H1 (cell line): ENCODE data around the gene RAB3C. TPM values are rescaled to one million over a fixed set of nuclear protein-coding genes. Genes with fewer than 3 reads are reported as not detected.

Experiments used
- CTCF ChIA-PET: fragments of 300-600 bp; sonication (Branson Sonifier 250); formaldehyde crosslinking; loops from one replicate; lab custom pipeline; 2021; ENCODE audit not compliant: partially characterized antibody; lab: Charles Lee
- POLR2A ChIA-PET: fragments of 300-600 bp; sonication (Branson Sonifier 250); formaldehyde crosslinking; loops from one replicate; lab custom pipeline; 2021; ENCODE audit warnings: inconsistent platforms; ENCODE audit not compliant: partially characterized antibody; lab: Charles Lee
- DNase-seq, 2 experiments: peaks; one replicate each; pipeline versions ENCODE4 v3.0.0 to v3.0.0-alpha.2; 2010 to 2022; ENCODE audit warnings: low spot score in 2 of 2, low read depth in 1 of 2, mixed read lengths in 1 of 2
- FAIRE-seq: peaks from 2 replicates; lab custom pipeline; 2011; peaks lifted over from hg19 to GRCh38; lab: Jason Lieb, UNC
- H2AFZ ChIP-seq: 2 replicates; pipeline ENCODE4 v1.8.1; 2012; ENCODE audit warnings: low read length, inconsistent platforms
- H2AK5ac ChIP-seq: 2 replicates; pipeline ENCODE4 v1.6.1; 2013; ENCODE audit warnings: low read depth, low read length
- H2BK120ac ChIP-seq: replicated peaks from 2 replicates; pipeline ENCODE3; 2013; ENCODE audit warnings: low read depth, low read length, inconsistent platforms
- H2BK12ac ChIP-seq: 2 replicates; pipeline ENCODE4 v1.6.1; 2013; ENCODE audit warnings: low read depth, low read length
- H2BK15ac ChIP-seq: 2 replicates; pipeline ENCODE4 v1.6.1; 2013; ENCODE audit warnings: low read length
- H2BK20ac ChIP-seq: 2 replicates; pipeline ENCODE4 v1.6.1; 2013; ENCODE audit warnings: low read length
- H2BK5ac ChIP-seq: 2 replicates; pipeline ENCODE4 v1.6.1; 2013; ENCODE audit warnings: low read depth, low read length
- H3K14ac ChIP-seq: 2 replicates; pipeline ENCODE4 v1.6.1; 2013; ENCODE audit warnings: inconsistent platforms; ENCODE audit not compliant: insufficient read length
- H3K18ac ChIP-seq: 2 replicates; pipeline ENCODE4 v1.6.1; 2013; ENCODE audit warnings: low read length; ENCODE audit errors: extremely low read depth
- H3K23ac ChIP-seq: 2 replicates; pipeline ENCODE4 v1.6.1; 2013; ENCODE audit warnings: inconsistent platforms; ENCODE audit not compliant: insufficient read length
- H3K23me2 ChIP-seq: 2 replicates; pipeline ENCODE4 v1.6.1; 2013; ENCODE audit warnings: low read depth, low read length
- H3K27ac ChIP-seq: 2 replicates; pipeline ENCODE4 v1.6.1; 2011; ENCODE audit warnings: low read depth, low read length, inconsistent platforms
- H3K27me3 ChIP-seq, 4 experiments: replicated peaks in 1 of 4; 1 replicate in 1 of 4; 2 replicates in 3 of 4; pipeline versions ENCODE4 v1.6.1 to v1.8.1; 2011 to 2013; ENCODE audit warnings: low read length in 3 of 4, mild to moderate bottlenecking in 3 of 4, inconsistent platforms in 2 of 4, mixed read lengths in 2 of 4, moderate library complexity in 1 of 4; ENCODE audit not compliant: control insufficient read depth in 3 of 4, insufficient read depth in 3 of 4; ENCODE audit errors: extremely low read depth in 1 of 4
- H3K36me3 ChIP-seq, 4 experiments: 2 replicates each; pipeline versions ENCODE4 v1.6.1 to v1.8.1; 2011 to 2013; ENCODE audit warnings: mild to moderate bottlenecking in 4 of 4, low read length in 3 of 4, moderate library complexity in 2 of 4, control low read depth in 1 of 4, inconsistent platforms in 1 of 4; ENCODE audit not compliant: insufficient read depth in 4 of 4, control insufficient read depth in 2 of 4
- H3K4ac ChIP-seq: replicated peaks from 2 replicates; pipeline ENCODE3; 2013; ENCODE audit warnings: low read length, low read depth, mixed read lengths, inconsistent platforms; ENCODE audit not compliant: insufficient read length
- H3K4me1 ChIP-seq, 4 experiments: replicated peaks in 1 of 4; 1 replicate in 1 of 4; 2 replicates in 3 of 4; pipeline versions ENCODE4 v1.6.1 to v1.8.1; 2011 to 2013; ENCODE audit warnings: low read length in 3 of 4, inconsistent platforms in 2 of 4, mixed read lengths in 1 of 4; ENCODE audit not compliant: insufficient read depth in 4 of 4, control insufficient read depth in 3 of 4
- H3K4me2 ChIP-seq, 2 experiments: 2 replicates each; pipeline versions ENCODE4 v1.6.1 to v1.8.1; 2011 to 2013; ENCODE audit warnings: low read depth in 2 of 2, low read length in 2 of 2, control low read depth in 1 of 2, inconsistent platforms in 1 of 2, mild to moderate bottlenecking in 1 of 2; ENCODE audit not compliant: insufficient read depth in 1 of 2
- H3K4me3 ChIP-seq, 4 experiments: fragments of 200-600, 300-600 bp in 1 of 4; sonication (generic), shearing (Covaris generic), sonication (Bioruptor Twin) in 1 of 4; 2 replicates each; pipeline versions ENCODE4 v1.5.1 to v1.8.1; 2011 to 2016; ENCODE audit warnings: low read length in 4 of 4, low read depth in 3 of 4, control low read depth in 2 of 4, inconsistent platforms in 2 of 4, mild to moderate bottlenecking in 2 of 4, mixed read lengths in 1 of 4, moderate library complexity in 1 of 4; ENCODE audit not compliant: insufficient read depth in 2 of 4; ENCODE audit errors: extremely low read depth in 1 of 4
- H3K56ac ChIP-seq: replicated peaks from 2 replicates; pipeline ENCODE3; 2013; ENCODE audit warnings: low read depth, mild to moderate bottlenecking, mixed read lengths, low read length, inconsistent platforms; ENCODE audit not compliant: insufficient read length
- H3K79me1 ChIP-seq: 2 replicates; pipeline ENCODE4 v1.6.1; 2013; ENCODE audit warnings: low read depth, low read length, control low read depth
- H3K79me2 ChIP-seq, 2 experiments: 2 replicates each; pipeline versions ENCODE4 v1.6.1 to v1.8.1; 2012 to 2013; ENCODE audit warnings: low read length in 2 of 2, mild to moderate bottlenecking in 2 of 2, inconsistent platforms in 1 of 2; ENCODE audit not compliant: insufficient read depth in 2 of 2, control insufficient read depth in 1 of 2
- H3K9ac ChIP-seq, 4 experiments: replicated peaks in 1 of 4; 1 replicate in 1 of 4; 2 replicates in 3 of 4; pipeline versions ENCODE4 v1.6.1 to v1.8.1; 2011 to 2013; ENCODE audit warnings: low read depth in 3 of 4, low read length in 3 of 4, control low read depth in 2 of 4, mild to moderate bottlenecking in 2 of 4, moderate library complexity in 2 of 4, inconsistent platforms in 1 of 4; ENCODE audit errors: extremely low read depth in 1 of 4
- H3K9me3 ChIP-seq, 2 experiments: 2 replicates each; pipeline versions ENCODE4 v1.6.1 to v1.8.1; 2012 to 2013; ENCODE audit warnings: mild to moderate bottlenecking in 2 of 2, moderate library complexity in 2 of 2, control low read depth in 1 of 2, inconsistent platforms in 1 of 2, low read depth in 1 of 2, low read length in 1 of 2, mixed read lengths in 1 of 2; ENCODE audit not compliant: insufficient read depth in 2 of 2
- H4K20me1 ChIP-seq, 2 experiments: replicated peaks in 1 of 2; 2 replicates each; pipeline versions ENCODE3 to v1.8.1; 2011 to 2013; ENCODE audit warnings: inconsistent platforms in 2 of 2, low read length in 2 of 2, mild to moderate bottlenecking in 1 of 2; ENCODE audit not compliant: insufficient read depth in 2 of 2, control insufficient read depth in 1 of 2
- H4K5ac ChIP-seq: 2 replicates; pipeline ENCODE4 v1.6.1; 2013; ENCODE audit warnings: low read length, low read depth, mixed read lengths, inconsistent platforms; ENCODE audit not compliant: insufficient read length
- H4K8ac ChIP-seq: 2 replicates; pipeline ENCODE4 v1.8.0; 2013; ENCODE audit warnings: mild to moderate bottlenecking, moderate library complexity, low read length, inconsistent platforms; ENCODE audit not compliant: insufficient read depth; ENCODE audit errors: extremely low read depth
- H4K91ac ChIP-seq: replicated peaks from 2 replicates; pipeline ENCODE3; 2013; ENCODE audit warnings: low read length, mixed read lengths, inconsistent platforms; ENCODE audit not compliant: insufficient read length
- BRCA1 ChIP-seq: IDR thresholded peaks from 2 replicates; pipeline ENCODE4 v1.6.1; 2012; ENCODE audit warnings: low read depth, low read length, improper control_type of control experiment
- CHD2 ChIP-seq: IDR thresholded peaks from 2 replicates; pipeline ENCODE4 v1.6.1; 2012; ENCODE audit warnings: low read length, improper control_type of control experiment
- CTBP2 ChIP-seq: IDR thresholded peaks from 2 replicates; pipeline ENCODE4 v1.7.0; 2011; ENCODE audit warnings: borderline replicate concordance, mild to moderate bottlenecking, moderate library complexity, mixed read lengths, low read length; ENCODE audit not compliant: insufficient read depth, insufficient read length
- GABPA ChIP-seq: IDR thresholded peaks from 2 replicates; pipeline ENCODE4 v1.6.1; 2011; ENCODE audit warnings: mild to moderate bottlenecking, low read length, moderate library complexity, borderline replicate concordance; ENCODE audit not compliant: insufficient read depth
- HDAC6 ChIP-seq: IDR thresholded peaks from one replicate; pipeline ENCODE4 v1.7.1; 2012; ENCODE audit warnings: low read depth, mild to moderate bottlenecking, inconsistent platforms, low read length, moderate library complexity
- KDM4A ChIP-seq: IDR thresholded peaks from one replicate; pipeline ENCODE4 v1.7.1; 2012; ENCODE audit warnings: low read depth, mild to moderate bottlenecking, moderate library complexity, low read length, inconsistent platforms; ENCODE audit not compliant: severe bottlenecking
- MAFK ChIP-seq: IDR thresholded peaks from 2 replicates; pipeline ENCODE4 v1.6.1; 2012; ENCODE audit warnings: low read depth, mild to moderate bottlenecking, improper control_type of control experiment, low read length
- MAX ChIP-seq: IDR thresholded peaks from 2 replicates; pipeline ENCODE4 v1.6.1; 2012; ENCODE audit warnings: inconsistent platforms
- NANOG ChIP-seq: IDR thresholded peaks from 2 replicates; pipeline ENCODE4 v1.6.1; 2011; ENCODE audit warnings: low read length, low read depth, mild to moderate bottlenecking, inconsistent platforms; ENCODE audit not compliant: insufficient read depth, poor library complexity, severe bottlenecking
- NRF1 ChIP-seq: IDR thresholded peaks from 2 replicates; pipeline ENCODE4 v1.6.1; 2011; ENCODE audit warnings: mild to moderate bottlenecking, low read depth, low read length, improper control_type of control experiment
- SAP30 ChIP-seq: fragments of 300-600 bp; sonication (generic); IDR thresholded peaks from 2 replicates; pipeline ENCODE4 v1.7.1; 2012; ENCODE audit warnings: low read length, moderate library complexity, mild to moderate bottlenecking, inconsistent platforms; ENCODE audit not compliant: insufficient read depth, insufficient replicate concordance
- YY1 ChIP-seq: IDR thresholded peaks from 2 replicates; pipeline ENCODE4 v1.6.1; 2011; ENCODE audit warnings: low read depth, mild to moderate bottlenecking, low read length
- WGBS, 2 experiments: shearing (Covaris generic) in 1 of 2; methylation state at CpG; one replicate each; pipeline versions ENCODE4 v1.1.6 to v1.1.7; 2013 to 2015; ENCODE audit warnings: low lambda C conversion rate in 2 of 2, mixed read lengths in 2 of 2, inconsistent platforms in 1 of 2, low coverage in 1 of 2, missing lambda C conversion rate in 1 of 2; ENCODE audit not compliant: insufficient replicate concordance in 2 of 2, insufficient coverage in 1 of 2, insufficient read length in 1 of 2; ENCODE audit errors: extremely low coverage in 1 of 2, missing lambda C conversion rate in 1 of 2; 5-methylcytosine and 5-hydroxymethylcytosine counted together
- polyA plus RNA-seq, 7 experiments: library from polyadenylated mRNA; depleted of rRNA in 3 of 7; stranded (reverse) in 5 of 7; unstranded in 2 of 7; fragments of >200 nt in 5 of 7; fragments of 200-250 nt in 2 of 7; gene quantifications; 1 replicate in 5 of 7; 2 replicates in 1 of 7; 4 replicates in 1 of 7; pipeline versions ENCODE4 v1.2.1 to v1.2.3, GENCODE V29; 2011 to 2013; ENCODE audit warnings: missing spikeins in 2 of 7, mixed read lengths in 2 of 7
- total RNA-seq: library from RNA; stranded (reverse); fragmentation: NEBNext Ultra II Directional; extraction: Animal tissue kit (Norgen Biotek cat#: 25700); gene quantifications from 2 replicates; pipeline ENCODE4 v1.2.1, GENCODE V29; 2021

Gene RAB3C
- total and polyA plus RNA-seq, 2 of the 8 experiments (the other 6 are each of a cell fraction or from before 2014, with no cell fraction given): 14.7 to 18.3 TPM

GRCh38 chr5:58901271-58901670 is 318.4 kb downstream of the RAB3C start:
- H4K91ac ChIP-seq: no peak overlapping the region
- H3K27ac ChIP-seq: no peak overlapping the region
- H3K9ac ChIP-seq: no peak overlapping the region
- no peak overlapping the region for H2AK5ac ChIP-seq
- FAIRE-seq (no peak), DNase-seq (no peak)
- H2BK120ac ChIP-seq: no peak overlapping the region
- no peak overlapping the region for H3K18ac ChIP-seq
- H3K36me3 ChIP-seq: no peaks in the 10 kb centered on the region
- no peak overlapping the region for H3K4me3 ChIP-seq
- H4K5ac ChIP-seq: no peak overlapping the region
- no peak overlapping the region for H3K23ac ChIP-seq
- CTCF ChIA-PET: interaction anchor here (0.6 to 1.8 kb wide), 7 partner anchors 15 to 226 kb away, joined by 3 to 12 read pairs (median 3); no protein-coding TSS in a partner anchor
- no peaks in the 10 kb centered on the region for H4K20me1 ChIP-seq
- H2BK20ac ChIP-seq: no peak overlapping the region
- no peaks in the 10 kb centered on the region for H3K79me2 ChIP-seq
- no peak overlapping the region for H2BK15ac ChIP-seq
- H3K27me3 ChIP-seq: no peaks in the 10 kb centered on the region
- POLR2A ChIA-PET: no interaction called here
- H3K9me3 ChIP-seq: no peaks in the 10 kb centered on the region
- WGBS, 2 experiments: 94% methylated on average over 11 of the region's 11 CpGs; no CpG with 5 or more reads in 1 of the 2 experiments
- no peaks in the 10 kb centered on the region for H3K4me1 ChIP-seq
- no peak overlapping the region for H3K56ac ChIP-seq
- no peak overlapping the region for H3K4me2 ChIP-seq
- no peak overlapping the region for H3K4ac ChIP-seq
- H2BK5ac ChIP-seq: no peak overlapping the region
- no peak overlapping the region for H4K8ac ChIP-seq
- H3K14ac ChIP-seq: no peak overlapping the region
- H3K23me2 ChIP-seq: no peaks in the 10 kb centered on the region
- no peak overlapping the region for H2BK12ac ChIP-seq
- H2AFZ ChIP-seq: no peak overlapping the region
- H3K79me1 ChIP-seq: no peaks in the 10 kb centered on the region
- TF ChIP-seq MAX: no peak
- no peak for TF ChIP-seq KDM4A
- TF ChIP-seq MAFK: no peak
- no peak for TF ChIP-seq BRCA1
- no peak for TF ChIP-seq CTBP2
- no peak for TF ChIP-seq CHD2
- TF ChIP-seq HDAC6: no peak
- TF ChIP-seq SAP30: no peak
- no peak for TF ChIP-seq NANOG
- TF ChIP-seq GABPA: no peak
- no peak for TF ChIP-seq YY1
- TF ChIP-seq NRF1: no peak
